Renal cortex interstitium (tissue), 15 donors: Measurements from ENCODE around the gene GATA1. TPM values are rescaled to one million over a fixed set of nuclear protein-coding genes. Genes with fewer than 3 reads are reported as not detected.
A peak's percentile ranks its signal among the peaks of the same experiment; 100 is the strongest.

Source experiments
- DNase-seq, 11 donors: peaks; one replicate each; pipeline ENCODE4 v3.0.0-alpha.2; 2013; ENCODE audit warnings: low read depth in 9 of 11, low spot score in 4 of 11; ENCODE audit errors: extremely low read depth in 1 of 11
- long read RNA-seq, 16 experiments: transcript quantifications; one replicate each; lab custom pipeline, GENCODE V29; 2026
- polyA plus RNA-seq, 3 donors: library from polyadenylated mRNA; unstranded; fragments of 120-200 nt; gene quantifications; one replicate each; pipeline ENCODE4 v1.2.1, GENCODE V29; 2013; ENCODE audit not compliant: insufficient read length in 3 of 3

The GATA1 gene
- polyA plus RNA-seq: under 1 TPM; 0.45 to 0.76 (median 0.66) TPM
- long read RNA-seq, donor 1: 0 reads
- long read RNA-seq, donor 2: 0 reads
- long read RNA-seq, donor 3: 0 reads
- long read RNA-seq, donor 4: 0 reads
- long read RNA-seq, donor 5: 0 reads
- long read RNA-seq, donor 6: 0 reads
- long read RNA-seq, donor 7, partial matches to known transcripts: 0 of 1 reads
- long read RNA-seq, donor 7, other reads (novel, unspliced or antisense): 0 of 1 reads
- long read RNA-seq, donor 8, partial matches to known transcripts: 0 of 1 reads
- long read RNA-seq, donor 8, other reads (novel, unspliced or antisense): 0 of 1 reads
- long read RNA-seq, donor 9: 0 reads
- long read RNA-seq, donor 10: 0 reads
- long read RNA-seq, donor 11: 0 reads
- long read RNA-seq, donor 12: 0 reads
- long read RNA-seq, donor 13: 0 reads
- long read RNA-seq, donor 14: 0 reads
- long read RNA-seq, donor 15: 0 reads
- long read RNA-seq, donor 16: 0 reads

GRCh38 chrX:48786341-48786800, at the start of gene GATA1:
Gene GATA1 (plus strand): TSS chrX:48786590. CDS start chrX:48791110, 4,520 bp downstream.
- no peak for DNase-seq

- no peak for DNase-seq
Observed at GRCh38 chrX:48736878-48737212, 49.5 kb upstream of the GATA1 start.

- DNase-seq: peak; percentile 77 to 96 (median 90)
Observed at GRCh38 chrX:48737213-48737938, 49.0 kb upstream of the GATA1 start.

- no peak for DNase-seq
Observed at GRCh38 chrX:48737940-48738339, 48.5 kb upstream of the GATA1 start.

- no peak for DNase-seq
Observed at GRCh38 chrX:48741834-48742233, 44.6 kb upstream of the GATA1 start.

GRCh38 chrX:48745222-48745621, 41.2 kb upstream of the GATA1 start:
- DNase-seq: no peak

GRCh38 chrX:48747415-48748016, 38.9 kb upstream of the GATA1 start:
- no peak for DNase-seq

GRCh38 chrX:48749182-48749581, 37.2 kb upstream of the GATA1 start:
- DNase-seq: no peak

- DNase-seq: no peak
Observed at GRCh38 chrX:48751343-48751742, 35.0 kb upstream of the GATA1 start.

- DNase-seq: no peak
Observed at GRCh38 chrX:48752498-48752897, 33.9 kb upstream of the GATA1 start.

- DNase-seq: no peak
Observed at GRCh38 chrX:48753708-48754228, 32.6 kb upstream of the GATA1 start.

GRCh38 chrX:48754238-48754637, 32.2 kb upstream of the GATA1 start:
- DNase-seq: no peak

- DNase-seq: peak in 6 of 11 donors; percentile 10 to 32 (median 17)
Observed at GRCh38 chrX:48761674-48762471, 24.5 kb upstream of the GATA1 start, which contains the start of gene GLOD5. Gene GLOD5 (plus strand): TSS chrX:48761747. CDS start chrX:48761791, 44 bp downstream.

GRCh38 chrX:48769230-48769629, 17.2 kb upstream of the GATA1 start:
- no peak for DNase-seq

GRCh38 chrX:48770296-48770695, 16.1 kb upstream of the GATA1 start:
- DNase-seq: no peak

- no peak for DNase-seq
Observed at GRCh38 chrX:48772602-48773001, 13.8 kb upstream of the GATA1 start.

GRCh38 chrX:48776818-48777439, 9.5 kb upstream of the GATA1 start:
- DNase-seq: no peak

- no peak for DNase-seq
Observed at GRCh38 chrX:48779399-48779798, 7.0 kb upstream of the GATA1 start.
